ENCODE data around the gene HUNK.

GRCh38 chr21:31943561-31943960 is 70.7 kb downstream of the HUNK start:
- TF ChIP-seq CTCF (IDR thresholded peaks at IDR 0.05) (no peak), POLR2A (IDR thresholded peaks at IDR 0.05; ENCODE audit: low read depth) (no peak)
